ENCODE data around the gene AFDN.

The AFDN gene

DNA sequence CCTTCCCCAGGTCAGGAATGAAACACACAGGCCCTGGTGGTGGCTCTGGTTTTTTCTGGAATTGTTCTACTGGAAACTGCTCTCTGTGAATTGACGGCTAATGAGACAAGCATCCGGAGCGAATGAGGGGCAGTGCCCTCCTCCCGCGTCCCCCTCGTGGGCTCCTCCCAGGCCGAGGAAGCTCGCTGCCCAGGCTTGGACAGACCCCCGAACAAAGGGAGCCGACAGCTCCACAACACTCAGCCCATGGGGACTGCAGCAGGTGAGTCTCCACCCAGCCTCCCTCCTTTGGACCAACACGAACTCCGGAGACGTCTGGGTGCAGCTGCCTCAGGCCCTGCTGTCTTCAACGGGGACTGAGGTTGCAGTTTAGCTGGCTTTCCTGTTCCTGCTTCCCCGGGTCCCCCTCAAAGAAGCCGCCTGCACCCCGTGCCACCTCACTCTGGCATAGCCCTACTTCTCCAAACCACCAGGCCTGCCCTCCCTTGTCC, 31.3 kb upstream of the AFDN start:
- DNase-seq, result no peak

DNA sequence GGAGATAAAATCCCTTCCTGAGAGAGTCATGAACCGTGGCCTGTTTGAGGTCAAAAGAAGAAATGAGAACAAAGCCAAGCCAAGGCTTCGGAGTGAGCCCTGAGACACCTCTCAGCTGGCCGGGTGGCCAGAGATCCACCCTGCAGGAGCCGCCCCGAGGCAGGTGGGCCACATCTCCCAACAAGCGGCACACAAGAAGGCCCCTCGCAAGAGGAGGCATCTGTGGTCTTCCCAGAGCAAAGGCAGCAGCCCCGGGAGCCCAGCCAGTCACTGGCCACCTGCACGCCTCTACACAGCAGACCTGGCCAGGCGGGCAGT, 30.9 kb upstream of the AFDN start:
- DNase-seq, result no peak

DNA sequence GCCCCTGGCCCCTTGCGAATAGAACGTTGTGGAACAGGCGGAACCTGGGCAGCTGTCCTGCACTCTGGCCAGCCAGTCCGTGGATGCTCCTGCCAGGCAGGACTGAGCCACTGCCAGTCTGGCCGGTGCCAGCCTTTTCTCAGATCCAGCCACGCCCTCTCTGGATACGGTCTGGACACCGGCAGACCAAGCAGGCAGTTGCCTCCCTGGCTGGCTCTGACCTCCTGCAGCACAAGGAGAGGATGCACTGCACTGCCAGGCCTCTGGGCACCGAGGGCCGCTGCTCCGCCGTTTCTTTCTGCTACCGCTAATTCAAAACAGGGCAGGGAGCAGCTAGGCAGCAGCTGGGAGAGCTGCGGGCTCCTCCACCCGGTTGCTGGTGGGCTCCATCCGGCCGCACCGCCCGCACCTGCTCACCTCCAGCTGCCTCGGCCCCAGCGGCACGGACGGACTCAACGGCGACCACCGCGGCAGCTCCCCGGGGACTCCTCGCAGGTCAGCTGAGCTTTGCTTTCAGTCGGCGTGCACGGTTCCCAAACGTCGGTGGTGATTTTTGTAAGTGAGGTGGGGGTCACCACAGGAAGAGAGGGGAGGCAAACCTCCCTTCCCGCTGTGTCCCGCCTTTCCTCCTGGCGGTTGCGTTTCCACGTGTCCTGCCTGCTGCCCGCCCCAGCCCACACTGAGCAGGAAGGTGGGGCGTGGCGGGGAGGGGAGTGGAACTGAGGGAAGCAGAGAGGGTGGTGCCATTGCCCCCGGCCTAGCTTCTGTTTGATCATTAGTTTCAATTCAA, 30.3 kb upstream of the AFDN start:
- DNase-seq, result no peak

DNA sequence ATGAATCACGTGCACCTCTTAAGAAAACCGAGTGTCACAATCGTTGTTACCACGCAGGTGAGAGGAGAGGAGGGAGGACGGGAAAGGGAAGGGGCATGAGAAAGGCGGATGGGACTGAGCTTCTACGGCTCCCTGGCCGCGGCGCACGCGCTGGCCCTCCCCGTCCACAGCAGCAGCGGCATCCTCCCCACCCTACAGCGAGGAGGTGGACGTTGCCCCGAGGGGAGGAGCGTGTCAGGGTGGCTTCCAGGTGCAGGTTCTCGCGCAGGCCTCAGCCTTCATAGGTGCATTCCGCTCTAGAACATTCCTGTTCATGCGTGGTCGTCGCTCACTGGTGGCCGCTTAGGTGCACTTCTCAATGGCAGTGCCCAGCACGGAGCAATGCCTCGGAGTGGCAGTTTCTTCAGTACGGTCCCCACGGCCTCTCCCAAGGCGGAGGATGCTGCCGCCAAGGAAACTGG, 29.7 kb upstream of the AFDN start:
- DNase-seq, result no peak

DNA sequence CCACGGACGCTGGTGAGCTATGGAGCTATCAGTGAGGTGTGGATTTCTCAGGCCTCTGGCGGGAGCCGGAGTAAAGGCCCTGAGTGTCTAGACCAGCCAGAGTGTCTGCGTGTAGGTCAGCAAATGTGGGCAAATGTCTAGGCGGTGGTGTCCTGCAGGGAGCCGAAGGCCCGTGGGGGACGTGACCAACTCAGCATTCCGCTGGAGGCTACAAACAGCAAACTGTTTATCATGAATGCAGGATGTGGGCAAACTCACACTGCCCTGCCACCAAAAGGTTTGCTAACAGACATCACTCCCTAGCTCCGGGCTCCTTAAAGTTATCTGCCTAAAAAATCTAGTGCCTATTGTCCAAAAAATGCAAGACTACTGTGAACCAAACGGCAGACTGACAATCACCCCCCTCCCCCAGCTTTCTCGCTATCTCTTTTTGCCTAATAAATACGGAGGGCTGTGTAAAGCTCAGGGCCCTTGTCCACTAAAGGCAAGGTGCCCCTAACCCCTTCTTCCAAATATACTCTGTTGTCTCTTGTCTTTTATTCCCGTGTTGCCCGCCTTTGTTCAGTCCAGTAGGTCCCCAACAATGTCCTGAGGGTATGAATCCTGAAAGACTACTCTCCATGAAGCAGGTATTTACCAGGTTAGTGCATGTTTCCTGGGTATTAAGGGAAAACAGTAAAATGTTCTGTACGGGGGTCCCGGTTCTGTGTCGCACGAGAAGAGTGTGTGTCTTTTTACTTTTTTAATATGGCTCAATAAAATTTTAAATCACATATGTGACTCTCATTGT, 29.0 kb upstream of the AFDN start:
- no peak for DNase-seq

DNA sequence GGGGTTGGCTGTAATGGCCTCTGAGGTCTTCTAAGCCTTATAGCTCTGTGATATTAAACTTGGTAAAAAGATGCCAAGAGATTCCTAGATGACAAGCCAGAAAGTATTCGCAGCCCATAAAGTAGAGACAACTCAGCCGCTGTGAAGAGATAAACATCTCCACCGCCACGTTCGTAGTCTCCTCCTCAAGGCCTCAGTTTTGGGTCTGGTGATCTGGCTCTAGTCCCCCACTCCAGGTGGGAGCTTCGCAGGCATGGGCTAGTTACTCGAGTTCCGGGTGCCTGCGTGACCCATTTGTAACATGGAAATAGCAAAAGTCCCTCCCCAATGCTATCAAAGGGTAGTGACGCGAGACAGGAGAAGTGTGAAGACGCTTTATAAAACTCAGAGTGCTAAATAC, 28.3 kb upstream of the AFDN start:
- DNase-seq, result no peak

DNA sequence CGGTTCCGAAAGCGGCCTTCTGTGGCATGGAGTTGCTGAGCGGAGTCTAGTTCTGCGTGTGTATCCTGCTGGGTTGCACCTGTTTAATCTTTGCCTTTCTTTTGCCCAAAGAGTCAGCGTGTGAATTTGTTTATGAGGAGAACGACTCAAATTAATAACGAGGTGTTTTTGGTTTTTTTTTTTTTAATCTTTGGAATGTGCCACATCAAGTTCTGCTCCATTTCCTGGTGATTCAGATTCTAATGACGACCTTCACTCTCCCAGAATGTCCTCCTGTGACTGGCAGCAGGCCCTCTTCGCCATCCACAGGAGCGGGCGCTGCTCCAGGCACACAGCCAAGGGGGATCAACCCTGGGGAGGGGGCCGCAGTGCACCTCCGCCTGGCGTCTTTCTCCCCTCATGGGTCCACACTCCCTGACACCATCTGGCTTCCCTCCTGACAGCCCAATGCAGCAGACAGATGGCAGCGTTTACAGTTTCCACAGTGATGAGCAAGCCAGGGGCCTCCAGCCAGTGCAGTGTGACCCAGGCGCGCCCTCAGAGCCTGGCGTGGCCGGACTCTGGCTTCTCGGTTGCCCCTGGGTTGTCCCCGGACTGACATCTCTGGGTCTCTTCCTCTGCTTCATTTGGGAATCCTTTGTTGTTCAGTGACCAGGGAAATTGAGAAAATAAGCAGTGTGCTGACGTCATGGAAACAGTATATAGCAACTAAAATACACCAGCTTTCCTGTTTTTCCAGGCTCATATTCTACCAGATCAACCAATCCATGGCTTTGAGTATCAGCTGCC, 27.5 kb upstream of the AFDN start:
- DNase-seq, result no peak

DNA sequence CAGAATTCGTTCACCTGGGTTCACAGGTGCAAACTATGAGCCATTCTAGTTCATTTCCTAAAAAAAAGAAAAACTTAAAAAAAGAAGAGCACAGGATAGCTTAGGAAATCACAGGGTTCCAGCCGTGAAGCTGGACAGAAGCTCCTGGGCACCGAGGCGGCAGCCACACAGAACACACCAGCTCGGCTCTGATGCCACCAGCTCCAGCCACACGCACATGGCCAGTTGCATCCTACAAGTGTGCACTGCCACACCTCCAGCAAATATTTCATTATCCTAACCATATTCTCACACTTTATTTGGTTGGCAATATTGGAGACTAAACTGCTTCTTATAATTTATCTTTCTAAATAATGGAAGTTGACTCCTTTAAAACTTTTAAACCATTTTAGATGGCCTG, 26.2 kb upstream of the AFDN start:
- no peak for DNase-seq

DNA sequence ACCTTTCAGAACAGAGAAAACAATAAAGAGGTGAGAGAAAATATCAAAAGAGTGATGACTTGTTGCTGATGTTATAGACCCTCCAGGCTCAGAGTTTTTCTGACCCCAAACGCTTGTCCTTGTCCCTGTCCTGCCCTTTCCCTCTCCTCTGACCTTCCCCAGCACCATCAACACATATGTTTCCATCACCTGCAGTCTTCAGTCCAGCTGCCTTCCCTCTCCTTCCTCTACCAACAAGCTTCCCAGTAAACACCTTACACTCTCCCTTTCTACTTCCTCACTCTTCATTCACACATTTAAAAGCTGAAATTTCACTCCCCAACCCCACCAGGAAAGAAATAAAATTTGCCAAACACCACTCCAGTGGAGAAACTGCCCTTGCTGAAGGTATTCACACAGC, 25.4 kb upstream of the AFDN start:
- DNase-seq, result no peak

DNA sequence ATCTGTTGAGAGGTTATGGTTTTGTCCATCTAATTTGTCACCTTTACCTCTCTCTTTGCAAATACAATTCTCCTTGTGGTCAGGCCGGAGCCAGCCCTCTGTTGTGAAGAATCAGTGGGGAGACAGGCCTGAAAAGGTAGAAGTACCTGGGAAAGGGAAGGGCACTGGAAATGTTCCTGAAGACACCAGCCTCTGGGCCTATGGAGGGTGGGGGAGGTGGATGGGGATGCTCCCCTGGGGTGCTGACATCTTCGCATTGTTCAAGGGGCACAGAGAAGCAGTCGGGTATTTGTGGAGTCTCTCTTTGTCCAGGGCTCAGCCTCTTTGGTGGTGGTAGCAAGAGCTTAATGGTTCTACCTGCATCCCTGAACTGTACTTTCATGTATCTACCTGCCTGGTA, 24.4 kb upstream of the AFDN start:
- no peak for DNase-seq

DNA sequence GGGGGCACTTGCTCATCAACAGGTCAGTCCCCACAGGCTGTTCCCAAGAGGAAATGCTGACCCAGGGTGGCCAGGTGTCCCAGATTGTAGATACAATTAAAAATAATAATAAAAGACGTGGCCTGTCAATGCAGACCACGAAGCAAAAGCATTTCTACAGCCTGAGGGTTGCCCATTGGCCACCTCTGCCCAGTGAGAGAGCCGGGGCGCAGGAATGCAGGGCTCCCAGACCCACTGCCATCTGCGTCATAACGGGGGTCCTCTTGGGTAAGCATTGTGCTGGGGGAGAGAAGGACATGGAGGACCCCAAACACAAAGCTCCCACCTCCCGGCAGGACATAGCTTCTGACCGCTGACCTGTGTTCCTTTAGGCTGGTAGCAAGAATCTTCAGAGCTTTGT, 22.9 kb upstream of the AFDN start:
- DNase-seq, result no peak

DNA sequence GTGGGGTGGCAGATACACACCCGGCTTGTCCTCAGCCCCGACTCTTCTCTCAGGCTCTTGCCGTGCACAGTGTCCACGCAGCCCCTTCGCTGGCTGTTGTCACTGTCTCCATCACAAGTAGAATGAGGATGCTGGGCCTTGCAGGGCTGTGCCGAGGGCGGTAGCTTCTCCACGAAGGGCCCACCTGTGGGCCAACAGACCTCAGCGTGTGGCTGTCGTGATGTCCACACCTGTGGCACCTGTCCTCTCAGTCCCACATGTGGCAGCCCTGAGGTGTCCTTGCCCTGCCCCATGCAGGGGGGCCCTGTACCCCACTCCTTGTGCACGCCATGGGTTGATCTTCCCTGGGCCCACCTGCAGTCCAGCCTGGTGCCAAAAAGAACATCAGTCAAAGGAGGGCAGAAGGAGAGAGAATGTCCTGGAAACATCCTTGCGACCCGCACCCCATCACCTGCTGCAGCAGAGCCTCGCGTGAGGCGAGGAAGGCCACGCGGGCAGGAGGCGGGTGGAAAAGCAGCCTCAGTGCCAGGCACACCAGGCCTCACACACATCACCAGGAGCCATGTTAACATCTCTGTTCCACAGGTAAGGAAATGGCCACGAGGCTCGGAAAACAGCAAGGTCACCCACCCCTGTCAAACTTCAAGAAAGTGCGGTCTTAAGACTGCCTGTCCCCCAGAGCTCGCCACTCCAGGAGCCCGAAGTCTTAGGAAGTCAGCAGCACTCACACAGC, 22.3 kb upstream of the AFDN start:
- DNase-seq, result no peak

DNA sequence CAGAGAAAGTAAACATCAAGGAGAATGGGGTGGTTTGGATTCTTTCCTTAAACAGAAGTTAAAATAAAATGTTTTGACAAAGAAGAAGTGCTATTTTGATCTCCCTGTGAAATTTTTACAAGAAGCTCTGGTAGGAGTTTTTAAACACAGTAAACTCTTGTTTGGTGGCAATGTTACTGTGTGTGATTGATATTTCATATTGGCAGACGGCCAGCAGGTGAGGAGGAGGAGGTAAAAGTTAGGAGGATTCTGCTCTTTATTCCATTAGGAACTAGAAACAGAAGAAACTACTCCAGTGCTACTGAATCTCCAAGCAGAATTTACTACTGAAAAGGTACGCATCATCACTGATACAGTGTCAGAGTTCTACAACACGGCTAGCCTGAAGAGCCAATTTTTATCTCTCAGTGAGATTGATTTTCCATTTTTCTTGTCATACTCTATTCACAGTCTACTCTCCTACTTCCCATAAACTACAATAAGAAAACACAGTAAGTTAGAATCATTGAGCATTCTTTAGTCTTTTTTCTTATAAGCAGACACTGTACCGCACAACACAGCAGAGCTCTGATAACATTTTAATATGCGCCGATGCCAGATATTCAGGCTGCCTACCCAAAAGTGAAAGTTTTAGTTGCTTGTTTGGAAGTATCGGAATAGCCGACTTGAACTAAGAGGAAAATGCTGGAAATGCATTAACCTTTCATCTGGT, 21.2 kb upstream of the AFDN start:
- no peak for DNase-seq

DNA sequence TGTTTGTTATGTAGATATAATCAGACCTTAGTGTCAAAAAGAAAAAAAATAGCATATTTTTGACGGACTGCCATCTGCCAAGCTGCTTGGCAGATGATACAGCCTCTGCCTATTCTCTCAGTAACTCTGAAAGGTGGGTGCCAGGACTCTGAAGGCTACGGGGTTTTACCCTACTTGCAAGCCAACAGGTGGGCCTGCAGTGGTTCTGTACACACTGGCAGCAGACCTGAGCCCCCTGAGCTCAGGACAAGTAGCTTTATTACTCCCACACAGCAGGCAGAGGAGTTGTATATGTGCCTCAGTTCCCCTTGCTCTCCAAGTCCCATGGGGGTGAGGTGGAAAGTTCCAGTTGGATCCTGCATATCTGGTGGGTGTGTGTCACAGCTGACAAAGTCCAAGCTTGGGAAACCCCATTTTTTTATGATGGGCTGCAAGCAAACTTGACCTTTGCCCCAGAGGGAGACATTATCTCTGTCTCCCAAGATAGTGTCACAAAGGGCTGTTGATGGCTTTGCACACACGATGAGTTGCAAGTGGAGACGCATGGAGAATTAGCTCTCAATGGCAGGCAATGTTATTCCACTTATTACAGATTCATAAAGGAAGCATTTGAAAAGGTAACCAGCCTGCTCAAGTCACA, 20.5 kb upstream of the AFDN start:
- DNase-seq, result no peak

DNA sequence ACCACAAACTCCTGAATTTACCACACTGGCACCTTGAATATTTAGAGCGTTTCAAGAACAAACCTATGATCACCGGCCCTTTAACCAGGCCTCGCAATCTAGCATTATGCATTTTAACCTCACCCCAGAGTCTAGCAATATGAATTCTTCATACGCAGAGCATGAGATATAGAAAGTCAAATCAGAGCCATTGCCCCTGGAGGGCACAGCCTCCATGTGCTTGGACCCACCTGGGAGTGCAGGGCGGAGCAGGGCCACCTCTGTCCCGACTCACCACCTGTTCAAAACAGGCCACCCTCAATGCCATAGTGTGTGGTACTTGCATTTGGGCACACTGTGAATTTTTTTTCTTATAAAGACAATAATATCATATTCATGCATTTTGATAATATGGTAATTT, 19.5 kb upstream of the AFDN start:
- DNase-seq, result no peak

DNA sequence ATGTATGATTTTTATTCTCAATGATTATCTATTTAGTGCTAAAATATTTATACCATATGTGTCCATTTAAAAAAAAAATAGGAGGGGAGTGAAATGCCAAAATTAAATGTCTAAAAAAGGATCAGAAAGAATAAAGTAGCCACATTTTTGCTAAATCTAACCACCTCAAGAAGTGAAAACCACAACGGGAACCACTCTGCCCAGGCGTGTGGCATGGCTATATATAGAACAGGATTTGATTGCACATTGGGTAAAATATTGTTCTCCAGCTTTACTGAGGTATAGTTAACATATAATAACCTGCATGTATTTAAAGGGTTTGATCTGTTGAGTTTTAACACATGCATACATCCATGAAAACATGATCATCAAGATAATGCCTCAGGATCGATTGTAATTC, 19.0 kb upstream of the AFDN start:
- DNase-seq, result no peak

DNA sequence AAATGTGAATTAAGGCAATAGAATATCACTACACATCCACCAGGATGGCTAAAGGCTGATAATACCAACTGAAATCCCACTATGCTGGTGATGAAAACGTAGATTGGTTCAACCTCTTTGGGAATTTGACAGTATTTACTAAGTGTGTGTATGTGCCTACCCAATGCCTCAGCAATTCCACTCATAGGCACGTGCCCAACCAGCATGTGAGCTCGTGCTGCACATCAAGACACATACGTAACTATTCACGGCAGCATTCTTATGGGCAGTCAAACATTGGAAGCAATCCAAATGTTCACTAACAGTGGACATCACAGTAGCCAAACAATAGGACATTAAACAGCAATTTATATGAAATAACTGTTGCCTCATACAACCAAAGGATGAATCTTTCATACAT, 15.7 kb upstream of the AFDN start:
- DNase-seq, result no peak

DNA sequence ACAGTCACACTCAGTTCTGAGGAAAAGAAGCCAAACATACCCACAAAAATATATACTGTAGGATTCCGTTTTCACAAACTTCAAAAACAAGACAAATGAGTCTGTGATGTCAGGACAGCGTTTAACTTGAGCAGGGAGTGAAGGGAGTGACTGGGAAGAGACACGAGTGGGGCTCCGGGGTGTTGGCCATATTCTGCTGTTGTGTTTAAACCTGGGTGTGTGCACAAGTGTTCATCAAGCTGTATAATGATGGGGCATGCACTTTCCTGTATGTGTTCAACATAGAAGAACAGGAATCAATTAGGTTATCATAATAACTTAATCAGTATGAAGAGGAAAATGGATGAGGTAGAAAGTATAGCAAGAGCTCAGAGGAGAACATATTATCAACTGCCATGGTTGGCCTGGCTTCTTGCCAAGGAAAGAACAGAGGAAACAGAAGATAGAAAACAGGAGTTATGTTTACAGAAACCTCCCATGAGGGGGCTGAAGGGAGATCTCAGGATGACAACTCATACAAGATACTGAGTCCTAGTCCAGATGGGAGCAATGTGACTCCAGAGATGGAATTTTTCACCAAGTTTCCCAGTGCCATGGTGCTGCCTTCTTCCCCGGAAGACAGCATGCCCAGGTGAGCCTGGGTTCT, 15.1 kb upstream of the AFDN start:
- DNase-seq, result no peak

DNA sequence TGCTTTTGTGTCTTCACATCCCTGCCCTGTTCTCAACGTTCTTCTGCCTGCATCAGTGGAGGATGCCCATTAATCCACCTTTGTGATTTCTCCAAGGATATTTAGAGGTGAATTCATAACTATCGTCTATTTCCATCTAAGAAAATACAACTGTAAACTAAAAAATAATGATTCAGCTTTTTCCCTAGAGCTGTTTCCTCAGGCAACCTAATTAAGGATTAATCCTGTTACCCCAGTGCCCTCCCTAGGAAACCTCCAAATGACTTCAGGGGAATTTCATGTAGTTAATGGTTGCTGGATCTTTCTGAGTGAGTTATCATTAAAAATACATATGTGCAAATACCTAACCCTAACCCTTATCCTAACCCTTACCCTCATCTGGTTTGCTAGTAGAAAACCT, 14.6 kb upstream of the AFDN start:
- no peak for DNase-seq

DNA sequence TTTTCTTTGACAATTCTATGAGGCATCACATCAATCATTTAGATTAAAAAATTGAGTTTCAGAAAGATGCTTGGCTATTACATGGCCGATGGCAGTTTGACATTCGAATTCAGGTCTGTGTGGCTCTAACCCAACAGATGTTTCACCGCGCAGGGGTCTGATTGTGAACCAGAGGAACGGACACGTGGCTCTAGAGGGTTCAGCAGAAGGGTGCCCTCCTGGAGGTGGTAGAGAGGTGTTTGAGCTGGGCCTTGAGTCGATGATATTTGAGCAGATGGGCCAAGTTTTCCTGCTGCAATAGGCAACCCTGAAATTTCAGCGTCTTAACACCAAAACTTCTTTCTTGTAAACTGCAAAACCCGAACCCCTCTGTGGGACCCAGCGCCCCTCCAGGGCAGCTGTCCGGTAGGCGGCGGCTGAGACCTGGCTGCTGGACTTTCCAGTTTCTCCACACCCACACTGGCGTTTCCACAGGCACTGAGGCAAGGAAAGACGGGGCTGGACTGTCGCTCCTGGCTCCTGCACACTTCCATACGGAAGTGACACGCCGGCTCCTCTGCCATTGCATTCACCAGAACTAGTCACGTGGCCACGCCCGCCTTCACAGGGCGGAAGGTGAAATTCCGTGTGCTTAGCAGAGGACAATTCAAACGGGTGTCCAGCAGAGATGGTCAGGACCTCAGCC, 11.3 kb upstream of the AFDN start:
- DNase-seq, result no peak

DNA sequence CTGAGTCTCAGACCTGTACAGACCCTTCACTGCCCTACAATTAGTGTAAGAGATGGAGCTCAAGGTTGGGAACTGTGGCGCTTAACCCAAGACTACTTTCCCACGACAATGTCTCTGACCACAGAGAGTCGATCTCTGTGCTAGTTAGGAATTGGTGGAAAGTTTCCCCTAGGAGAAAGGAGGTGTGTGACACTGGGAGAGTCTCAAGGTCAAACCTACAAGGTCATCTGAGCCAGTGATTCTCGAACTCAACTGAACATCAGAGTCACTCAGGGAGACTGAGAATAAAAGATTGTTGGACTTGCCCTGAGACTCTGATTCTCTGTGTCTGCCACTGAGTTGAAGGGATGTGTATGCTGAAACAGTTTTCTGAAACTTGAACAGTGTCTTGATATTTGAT, 9.7 kb upstream of the AFDN start:
- no peak for DNase-seq
